Erythroblast (primary cell): ENCODE results near the gene CARNS1.

Experiments
- GATA1 ChIP-seq: IDR thresholded peaks from 2 replicates; pipeline ENCODE4 v1.6.1; 2011; ENCODE audit warnings: low read depth, mild to moderate bottlenecking, control low read depth, low read length, moderate library complexity
- POLR2A ChIP-seq: IDR thresholded peaks from 2 replicates; pipeline ENCODE4 v1.6.1; 2011; ENCODE audit warnings: mild to moderate bottlenecking, low read length

- TF ChIP-seq POLR2A = no peak
- no peak for TF ChIP-seq GATA1
These were observed 43.6 kb upstream of the CARNS1 start for GRCh38 chr11:67371911-67372320.
